Transverse colon (tissue), 4 donors: ENCODE results near the gene TWIST2. TPM values are rescaled to one million over a fixed set of nuclear protein-coding genes. Genes with fewer than 3 reads are reported as not detected.
A peak's percentile ranks its signal among the peaks of the same experiment; 100 is the strongest.

Source experiments
- DNase-seq: peaks from one replicate; pipeline ENCODE4 v3.0.0-alpha.2; 2019
- H3K27ac ChIP-seq, 4 donors: fragments of 200-600 bp; sonication (generic); 2 replicates each; pipeline ENCODE4 v1.5.1; 2016 to 2018; ENCODE audit warnings: inconsistent platforms in 4 of 4
- H3K27me3 ChIP-seq: fragments of 200-600 bp; sonication (generic); 2 replicates; pipeline ENCODE4 v1.5.1; 2017; ENCODE audit warnings: inconsistent platforms
- H3K36me3 ChIP-seq, 4 donors: fragments of 200-600 bp; sonication (generic); 2 replicates each; pipeline ENCODE4 v1.5.1; 2017 to 2019; ENCODE audit warnings: inconsistent platforms in 4 of 4
- H3K4me1 ChIP-seq, 4 donors: fragments of 200-600 bp; sonication (generic); 2 replicates each; pipeline ENCODE4 v1.5.1; 2017 to 2020; ENCODE audit warnings: inconsistent platforms in 4 of 4
- H3K4me3 ChIP-seq, 4 donors: fragments of 200-600 bp; sonication (generic); 1 replicate in 1 of 4; 2 replicates in 3 of 4; pipeline versions ENCODE4 v1.5.1 to v1.6.1; 2017 to 2019; ENCODE audit warnings: inconsistent platforms in 4 of 4
- H3K9me3 ChIP-seq, 2 donors: fragments of 200-600 bp; sonication (generic); 2 replicates each; pipeline ENCODE4 v1.5.1; 2017 to 2019; ENCODE audit warnings: inconsistent platforms in 2 of 2
- EP300 ChIP-seq: sonication (generic); formaldehyde crosslinking; IDR thresholded peaks from one replicate; pipeline ENCODE4 v1.6.1; 2017; ENCODE audit warnings: antibody characterized with exemption, low read depth
- POLR2A ChIP-seq: fragments of 450-650 bp; IDR thresholded peaks from one replicate; pipeline ENCODE4 v1.6.1; 2016; ENCODE audit warnings: antibody characterized with exemption, mild to moderate bottlenecking, moderate library complexity
- POLR2AphosphoS5 ChIP-seq, 3 donors: sonication (generic); formaldehyde crosslinking; IDR thresholded peaks; one replicate each; pipeline ENCODE4 v1.6.1; 2016; ENCODE audit warnings: antibody characterized with exemption in 3 of 3
- WGBS, 2 donors: methylation state at CpG; one replicate each; pipeline ENCODE4 v1.1.5; 2018; ENCODE audit warnings: low coverage in 1 of 2; 5-methylcytosine and 5-hydroxymethylcytosine counted together
- in situ Hi-C, 4 donors: fragments of 200-750 bp; cut with MboI; loops; one replicate each; pipeline versions ENCODE4 v1.15.0 to v1.15.1; 2017; ENCODE audit warnings: low sequenced_read_pairs in 3 of 4, low pct_ligation_motif_present in 1 of 4, low pct_unique_long_range_greater_than_20kb in 1 of 4
- intact Hi-C: fragments of 100-400 bp; cut with DNase I; formaldehyde crosslinking; loops from one replicate; pipeline ENCODE4 v1.15.1; 2023; ENCODE audit warnings: low total_unique reads
- total RNA-seq, 4 donors: library from RNA; depleted of rRNA; stranded (reverse); fragments of >200 nt; gene quantifications; one replicate each; pipeline ENCODE4 v1.1.0, GENCODE V29; 2016
- TF ChIP-seq, protein P1 (sequence below), 5 experiments: fragments of 200-600 bp in 3 of 5; fragments of 450-650 bp in 2 of 5; sonication (generic) in 3 of 5; IDR thresholded peaks; 1 replicate in 2 of 5; 2 replicates in 3 of 5; pipeline ENCODE4 v1.5.1; 2016 to 2017; ENCODE audit warnings: antibody characterized with exemption in 5 of 5, inconsistent platforms in 3 of 5, mild to moderate bottlenecking in 2 of 5, moderate library complexity in 1 of 5

TWIST2 gene
- total RNA-seq, 4 donors from 2014 or later, result 6.7 to 59.1 (median 16.8) TPM

DNA sequence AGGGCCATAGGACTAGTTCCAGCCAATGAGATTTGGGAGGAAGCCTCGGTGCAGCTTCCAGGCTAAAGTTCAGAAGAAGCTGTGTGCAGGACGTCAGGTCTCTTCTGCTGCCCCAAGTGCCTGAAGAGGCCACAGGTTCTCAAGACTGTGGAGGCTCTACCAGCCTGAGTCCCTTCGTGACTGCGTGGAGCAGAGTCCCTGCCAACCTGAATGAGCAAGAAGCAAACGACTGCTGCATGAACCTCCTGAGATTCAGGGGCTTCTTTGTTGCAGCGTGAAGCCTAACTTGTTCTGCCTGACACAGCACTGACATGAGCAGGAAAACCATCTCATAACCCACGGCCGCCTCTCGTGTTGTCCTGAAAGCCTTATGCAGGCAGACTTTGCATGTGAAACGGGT, 39.7 kb downstream of the TWIST2 start:
- in situ Hi-C loops (no loop called here), intact Hi-C loops (no loop called here)
- no peak overlapping the region for H3K27ac ChIP-seq
- WGBS, 2 donors, result 60 to 81% methylated on average over 1 to 10 of the region's 10 CpGs
- no peaks in the 10 kb centered on the region for H3K27me3 ChIP-seq
- no peaks in the 10 kb centered on the region for H3K9me3 ChIP-seq
- TF ChIP-seq POLR2AphosphoS5 (IDR thresholded peaks at IDR 0.05), result no peak
- TF ChIP-seq, protein P1, sequence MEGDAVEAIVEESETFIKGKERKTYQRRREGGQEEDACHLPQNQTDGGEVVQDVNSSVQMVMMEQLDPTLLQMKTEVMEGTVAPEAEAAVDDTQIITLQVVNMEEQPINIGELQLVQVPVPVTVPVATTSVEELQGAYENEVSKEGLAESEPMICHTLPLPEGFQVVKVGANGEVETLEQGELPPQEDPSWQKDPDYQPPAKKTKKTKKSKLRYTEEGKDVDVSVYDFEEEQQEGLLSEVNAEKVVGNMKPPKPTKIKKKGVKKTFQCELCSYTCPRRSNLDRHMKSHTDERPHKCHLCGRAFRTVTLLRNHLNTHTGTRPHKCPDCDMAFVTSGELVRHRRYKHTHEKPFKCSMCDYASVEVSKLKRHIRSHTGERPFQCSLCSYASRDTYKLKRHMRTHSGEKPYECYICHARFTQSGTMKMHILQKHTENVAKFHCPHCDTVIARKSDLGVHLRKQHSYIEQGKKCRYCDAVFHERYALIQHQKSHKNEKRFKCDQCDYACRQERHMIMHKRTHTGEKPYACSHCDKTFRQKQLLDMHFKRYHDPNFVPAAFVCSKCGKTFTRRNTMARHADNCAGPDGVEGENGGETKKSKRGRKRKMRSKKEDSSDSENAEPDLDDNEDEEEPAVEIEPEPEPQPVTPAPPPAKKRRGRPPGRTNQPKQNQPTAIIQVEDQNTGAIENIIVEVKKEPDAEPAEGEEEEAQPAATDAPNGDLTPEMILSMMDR (IDR thresholded peaks at IDR 0.05), result no peak
- TF ChIP-seq POLR2A, result no peak
- TF ChIP-seq EP300, result no peak
- no peak for DNase-seq
- H3K4me3 ChIP-seq, result no peak overlapping the region
- peaks cover 0 to 25% (median 5%) of the 10 kb centered on the region in 4 donors for H3K4me1 ChIP-seq
- no peaks in the 10 kb centered on the region for H3K36me3 ChIP-seq

DNA sequence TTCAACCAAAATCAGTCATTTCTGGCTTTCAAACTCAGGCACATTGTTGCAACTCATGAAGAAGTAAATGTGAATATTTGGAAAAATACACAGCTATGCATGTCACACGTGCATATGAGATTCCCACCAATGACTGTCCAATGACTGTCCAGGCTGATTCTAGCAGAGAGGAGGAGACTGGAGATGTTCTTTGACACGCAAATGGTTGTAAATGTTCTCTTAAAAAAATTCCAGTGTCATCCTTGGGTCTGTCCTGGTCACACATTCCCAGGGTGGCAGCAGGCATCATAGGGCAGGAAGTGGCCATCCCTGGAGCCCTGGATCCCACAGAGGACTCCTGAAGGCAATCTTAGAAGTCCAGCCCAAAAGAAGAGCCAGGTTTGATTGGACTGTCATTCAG, 40.9 kb downstream of the TWIST2 start:
- Histone ChIP-seq H3K9me3 (no peaks in the 10 kb centered on the region), H3K4me3 (no peak overlapping the region), H3K36me3 (no peaks in the 10 kb centered on the region), H3K4me1 (peaks cover 0 to 22% (median 2%) of the 10 kb centered on the region in 4 donors), H3K27ac (no peak overlapping the region), H3K27me3 (no peaks in the 10 kb centered on the region)
- intact Hi-C loops, result no loop called here
- in situ Hi-C loops, result no loop called here
- TF ChIP-seq POLR2AphosphoS5 (IDR thresholded peaks at IDR 0.05) (no peak), POLR2A (no peak), EP300 (no peak)
- TF ChIP-seq, protein P1 (IDR thresholded peaks at IDR 0.05), result no peak
- WGBS, 2 donors, result 60 to 66% methylated on average over 1 to 2 of the region's 2 CpGs
- DNase-seq, result no peak

GRCh38 chr2:238890131-238890530, 42.2 kb downstream of the TWIST2 start:
- intact Hi-C loops, result no loop called here
- Histone ChIP-seq H3K27me3 (no peaks in the 10 kb centered on the region), H3K27ac (no peak overlapping the region), H3K36me3 (no peaks in the 10 kb centered on the region), H3K9me3 (no peaks in the 10 kb centered on the region), H3K4me3 (no peak overlapping the region), H3K4me1 (peaks cover 3 to 31% (median 7%) of the 10 kb centered on the region in 4 donors)
- in situ Hi-C loops, result no loop called here
- no peak for DNase-seq
- WGBS, 2 donors, result 87 to 100% methylated on average over 1 to 13 of the region's 13 CpGs
- no peak for TF ChIP-seq POLR2A
- TF ChIP-seq EP300, result no peak
- TF ChIP-seq, protein P1 (IDR thresholded peaks at IDR 0.05), result no peak
- no peak for TF ChIP-seq POLR2AphosphoS5 (IDR thresholded peaks at IDR 0.05)

DNA sequence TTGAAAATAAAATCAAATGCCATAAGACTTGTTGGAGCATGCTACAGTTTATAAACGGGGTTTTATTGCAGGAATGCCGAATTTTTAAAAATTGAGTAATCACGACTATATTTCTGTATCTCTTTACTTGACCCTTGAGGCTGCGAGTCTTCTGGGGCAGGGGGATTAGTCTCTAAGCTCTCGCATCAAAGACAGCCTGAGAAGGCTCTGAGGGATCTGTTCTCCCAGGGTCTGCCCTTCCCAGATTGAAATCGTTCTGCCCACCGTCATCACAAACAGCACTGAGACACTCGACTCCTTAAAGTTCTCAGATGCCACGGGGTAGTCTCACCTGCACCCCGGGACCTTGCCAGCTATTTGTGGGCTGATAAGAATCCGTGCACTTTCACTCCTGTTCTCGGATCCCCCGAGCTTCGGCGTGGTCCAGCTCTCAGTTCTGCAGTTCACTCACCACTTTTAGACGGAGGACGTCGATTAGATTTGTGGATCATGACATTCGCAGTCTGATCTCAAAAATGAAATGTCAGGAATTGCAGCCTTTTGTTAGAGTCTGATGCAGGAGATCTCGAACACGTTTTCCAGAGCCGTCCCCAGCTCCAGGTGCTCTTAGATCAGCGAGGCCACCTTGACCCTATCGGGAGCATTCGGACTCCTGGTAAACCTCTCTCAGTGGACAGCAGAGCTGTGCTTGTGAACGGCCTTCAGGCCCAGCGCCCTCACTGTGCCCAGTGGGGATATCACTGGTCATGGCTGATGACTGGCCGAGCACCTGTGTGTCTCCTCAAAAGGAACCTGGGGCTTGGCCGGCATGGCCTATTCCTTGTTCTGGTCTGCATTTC, 43.0 kb downstream of the TWIST2 start:
- Histone ChIP-seq H3K27ac (peak overlapping the region in 1 of 4 donors; percentile 51), H3K4me1 (peaks cover 8 to 37% (median 12%) of the 10 kb centered on the region in 4 donors), H3K4me3 (no peak overlapping the region), H3K27me3 (no peaks in the 10 kb centered on the region), H3K36me3 (no peaks in the 10 kb centered on the region), H3K9me3 (no peaks in the 10 kb centered on the region)
- intact Hi-C loops (no loop called here), in situ Hi-C loops (no loop called here)
- TF ChIP-seq EP300, result no peak
- TF ChIP-seq, protein P1 (IDR thresholded peaks at IDR 0.05), result no peak
- no peak for TF ChIP-seq POLR2A
- no peak for TF ChIP-seq POLR2AphosphoS5 (IDR thresholded peaks at IDR 0.05)
- no peak for DNase-seq
- WGBS, 2 donors, result 72 to 84% methylated on average over 3 to 29 of the region's 29 CpGs
